ENCODE measurements around the gene CHMP6. TPM values are rescaled to one million over a fixed set of nuclear protein-coding genes. Genes with fewer than 3 reads are reported as not detected.
A peak's percentile ranks its signal among the peaks of the same experiment; 100 is the strongest.

The CHMP6 gene
- total and polyA plus RNA-seq, 9 of the 15 experiments (the other 6 are each of a cell fraction or from before 2014, with no cell fraction given): 0.25 to 30.4 (median 13.4) TPM

- no TSS peak for BruUV-seq (replicated peaks)
- intact Hi-C loops (cut with micrococcal nuclease): no loop called here
- WGBS (ENCODE audit: insufficient coverage, low coverage, missing lambda C conversion rate): 93% methylated on average over 26 of the region's 40 CpGs
Observed at GRCh38 chr17:80999536-81000333, 8.1 kb downstream of the CHMP6 start.

GRCh38 chr17:81000334-81000630 is 8.6 kb downstream of the CHMP6 start:
- in situ Hi-C loops (cut with MboI): loop anchor here (5.0 kb wide), 1 partner anchor 227 kb away; no protein-coding TSS in a partner anchor

More at GRCh38 chr17:80999536-81000333, 8.1 kb downstream of the CHMP6 start:
- POLR2A ChIA-PET: interaction anchor here (0.8 to 2.9 kb wide), 3 partner anchors 8 to 20 kb away, joined by 3 to 13 read pairs (median 4); no protein-coding TSS in a partner anchor
- Histone ChIP-seq H3K9me1 (ENCODE audit: control insufficient read depth, insufficient read depth, low read length) (no peaks in the 10 kb centered on the region), H3K4me2 (ENCODE audit: insufficient read depth, low read length) (no peak overlapping the region), H3K36me3 (ENCODE audit: control insufficient read depth, insufficient read depth, low read length) (peaks cover 49% of the 10 kb centered on the region; the same call in 1 of the 3 replicates), H3K79me2 (ENCODE audit: control insufficient read depth, insufficient read depth, low read length) (no peaks in the 10 kb centered on the region), H3K27me3 (ENCODE audit: control insufficient read depth in 2 of 2, insufficient read depth in 2 of 2, low read length in 2 of 2) (no peaks in the 10 kb centered on the region), H3K4me1 (replicated peaks in 1 of 2; ENCODE audit: control insufficient read depth in 2 of 2, insufficient read depth in 2 of 2, low read length in 2 of 2) (peaks cover 18 to 73% of the 10 kb centered on the region in 2 experiments), H3K9ac (ENCODE audit: insufficient read depth in 1 of 2, low read depth in 2 of 2, low read length in 2 of 2) (peak overlapping the region in 1 of 2 experiments; percentile 45; a peak in 1 of 4 replicates), H4K20me1 (replicated peaks; ENCODE audit: control insufficient read depth, insufficient read depth, low read length) (no peaks in the 10 kb centered on the region), H3K4me3 (no peak overlapping the region), H3K9me3 (replicated peaks; ENCODE audit: control insufficient read depth, insufficient read depth, low read depth, low read length) (no peaks in the 10 kb centered on the region), H3K27ac (ENCODE audit: extremely low read depth, low read depth, low read length) (no peak overlapping the region), H2AFZ (ENCODE audit: low read depth, low read length) (no peak overlapping the region)
- TF ChIP-seq HNRNPL (IDR thresholded peaks at IDR 0.05; ENCODE audit: low read depth, low read length): 0 out of 2 replicates have a peak, but pooled peaks have one; percentile 47
- no peak for TF ChIP-seq SP1 (CRISPR knock-in tag; IDR thresholded peaks at IDR 0.05)
- FAIRE-seq (no peak), DNase-seq (ENCODE audit: extremely low read depth in 1 of 4, low spot score in 3 of 4) (peak in 1 of 4 experiments; percentile 11), ATAC-seq (no peak)
- in situ Hi-C loops (cut with MboI): loop anchor here (5.0 kb wide), 1 partner anchor 228 kb away; no protein-coding TSS in a partner anchor
- CTCF ChIA-PET (ENCODE audit: low intra/inter-chr PET ratio): no interaction called here

More at GRCh38 chr17:81000334-81000630, 8.6 kb downstream of the CHMP6 start:
- FAIRE-seq (no peak), DNase-seq (ENCODE audit: extremely low read depth in 1 of 4, low spot score in 3 of 4) (peak in 1 of 4 experiments; percentile 5), ATAC-seq (no peak)
- Histone ChIP-seq H3K27ac (ENCODE audit: extremely low read depth, low read depth, low read length) (no peak overlapping the region), H2AFZ (ENCODE audit: low read depth, low read length) (no peak overlapping the region), H3K4me1 (replicated peaks in 1 of 2; ENCODE audit: control insufficient read depth in 2 of 2, insufficient read depth in 2 of 2, low read length in 2 of 2) (peaks cover 19 to 71% of the 10 kb centered on the region in 2 experiments), H3K9ac (ENCODE audit: insufficient read depth in 1 of 2, low read depth in 2 of 2, low read length in 2 of 2) (peak overlapping the region in 1 of 2 experiments; percentile 45; a peak in 1 of 4 replicates), H4K20me1 (replicated peaks; ENCODE audit: control insufficient read depth, insufficient read depth, low read length) (no peaks in the 10 kb centered on the region), H3K79me2 (ENCODE audit: control insufficient read depth, insufficient read depth, low read length) (no peaks in the 10 kb centered on the region), H3K4me3 (no peak overlapping the region), H3K4me2 (ENCODE audit: insufficient read depth, low read length) (no peak overlapping the region), H3K9me3 (replicated peaks; ENCODE audit: control insufficient read depth, insufficient read depth, low read depth, low read length) (no peaks in the 10 kb centered on the region), H3K27me3 (ENCODE audit: control insufficient read depth in 2 of 2, insufficient read depth in 2 of 2, low read length in 2 of 2) (no peaks in the 10 kb centered on the region), H3K9me1 (ENCODE audit: control insufficient read depth, insufficient read depth, low read length) (no peaks in the 10 kb centered on the region), H3K36me3 (ENCODE audit: control insufficient read depth, insufficient read depth, low read length) (peaks cover 45% of the 10 kb centered on the region; the same call in 1 of the 3 replicates)
- TF ChIP-seq RBFOX2 (IDR thresholded peaks at IDR 0.05; ENCODE audit: low read depth, low read length) (peak; percentile 34; the same call in 1 of the 2 replicates), FOXK1 (CRISPR knock-in tag; IDR thresholded peaks at IDR 0.05; ENCODE audit: borderline replicate concordance) (no peak), MAX (CRISPR knock-in tag; IDR thresholded peaks at IDR 0.05) (no peak), RBM22 (IDR thresholded peaks at IDR 0.05; ENCODE audit: low read depth, low read length, poor library complexity, severe bottlenecking) (peak; percentile 14), U2AF1 (optimal IDR thresholded peaks at IDR 0.05; ENCODE audit: low read depth, low read length) (no peak), HNRNPLL (IDR thresholded peaks at IDR 0.05; ENCODE audit: low read depth, low read length, poor library complexity, severe bottlenecking) (no peak), ZNF224 (CRISPR knock-in tag; IDR thresholded peaks at IDR 0.05) (no peak)
- WGBS (ENCODE audit: insufficient coverage, low coverage, missing lambda C conversion rate): 79% methylated on average over 4 of the region's 8 CpGs
- ChIA-PET POLR2A (interaction anchor here (2.9 kb wide), 1 partner anchor 20 kb away, joined by 13 read pairs; no protein-coding TSS in a partner anchor), CTCF (ENCODE audit: low intra/inter-chr PET ratio) (no interaction called here)
- no TSS peak for BruUV-seq (replicated peaks)
- intact Hi-C loops (cut with micrococcal nuclease): no loop called here
